Neural cell (in vitro differentiated cells): ENCODE data around the gene HOXA4.

Experiments used
- CTCF ChIP-seq: fragments of 450-650 bp; IDR thresholded peaks from 2 replicates; pipeline ENCODE4 v1.5.1; 2014; ENCODE audit warnings: antibody characterized with exemption, mild to moderate bottlenecking, moderate library complexity; ENCODE audit not compliant: poor library complexity, severe bottlenecking
- EZH2 ChIP-seq: fragments of 200-600, 300-800 bp; shearing (Covaris generic), sonication (generic); IDR thresholded peaks from 2 replicates; pipeline ENCODE4 v1.6.1; 2014; ENCODE audit warnings: antibody characterized with exemption, low read length, borderline replicate concordance, mild to moderate bottlenecking; ENCODE audit not compliant: insufficient read depth, poor library complexity, severe bottlenecking
- POLR2AphosphoS5 ChIP-seq: IDR thresholded peaks from 2 replicates; pipeline ENCODE4 v1.6.1; 2012
- RAD21 ChIP-seq: fragments of 450-650 bp; conservative IDR thresholded peaks from 2 replicates; pipeline ENCODE4 v1.6.1; 2014; ENCODE audit warnings: antibody characterized with exemption, mild to moderate bottlenecking, moderate library complexity
- REST ChIP-seq: IDR thresholded peaks from 2 replicates; pipeline ENCODE4 v1.6.1; 2012; ENCODE audit warnings: borderline replicate concordance
- SMC3 ChIP-seq: fragments of 450-650 bp; conservative IDR thresholded peaks from 2 replicates; pipeline ENCODE4 v1.6.1; 2014; ENCODE audit warnings: antibody characterized with exemption, mild to moderate bottlenecking, moderate library complexity; ENCODE audit not compliant: poor library complexity

GRCh38 chr7:27119412-27119911, 11.1 kb downstream of the HOXA4 start:
- TF ChIP-seq POLR2AphosphoS5 (no peak), SMC3 (no peak), EZH2 (no peak), REST (no peak), RAD21 (no peak), CTCF (no peak)
